Measurements from ENCODE around the gene RUNDC3A. TPM values are rescaled to one million over a fixed set of nuclear protein-coding genes. Genes with fewer than 3 reads are reported as not detected.

RUNDC3A gene
- total and polyA plus RNA-seq, 2 of the 13 experiments (the other 11 are each of a cell fraction or from before 2014, with no cell fraction given), result 0.25 TPM; not detected in 1

DNA sequence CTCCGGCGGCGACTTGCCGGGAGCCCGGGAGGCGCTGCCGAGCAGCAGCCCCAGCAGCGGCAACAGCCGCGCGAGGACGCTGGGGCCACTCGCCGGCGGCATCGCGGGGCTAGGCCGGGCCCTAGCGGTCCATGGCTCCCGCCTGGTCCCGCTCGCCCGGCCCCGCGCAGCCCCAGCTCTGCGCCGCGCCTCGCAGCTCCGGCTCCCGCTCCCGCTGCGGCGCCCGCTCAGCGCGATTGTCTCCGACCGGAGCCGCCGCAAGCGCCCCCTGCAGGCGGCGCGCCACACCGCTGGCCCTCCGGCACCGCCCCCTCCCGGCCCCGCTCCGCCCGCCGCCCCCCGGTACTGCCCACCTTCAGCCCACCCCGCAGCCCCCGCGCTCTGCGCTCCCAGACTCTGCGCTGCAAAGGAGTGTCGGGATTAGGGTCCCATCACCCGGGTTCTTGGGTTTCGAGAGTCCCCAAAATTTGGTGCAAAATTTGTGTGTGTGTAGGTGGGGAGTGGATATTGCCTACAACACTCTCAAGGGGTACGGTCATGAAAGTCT, 55.3 kb downstream of the RUNDC3A start, which contains the start of gene FAM171A2 (continued):
- TF ChIP-seq MYC (CRISPR knock-in tag; IDR thresholded peaks at IDR 0.05; ENCODE audit: borderline replicate concordance) (0 out of 2 replicates have a peak, but pooled peaks have one; percentile 17), SAP130 (CRISPR knock-in tag; IDR thresholded peaks at IDR 0.05; ENCODE audit: low read depth) (peak; percentile 39; the same call in 1 of the 2 replicates), ZNF101 (CRISPR knock-in tag; IDR thresholded peaks at IDR 0.05; ENCODE audit: borderline replicate concordance, low read depth) (no peak), RAD21 (CRISPR knock-in tag; IDR thresholded peaks at IDR 0.05) (peak; percentile 77), MYNN (CRISPR knock-in tag; IDR thresholded peaks at IDR 0.05; ENCODE audit: low read depth) (no peak), ARNT2 (CRISPR knock-in tag; IDR thresholded peaks at IDR 0.05; ENCODE audit: low read depth) (peak; percentile 88; the same call in 1 of the 2 replicates), NR3C1 (CRISPR knock-in tag; IDR thresholded peaks at IDR 0.05) (no peak), ZNF501 (CRISPR knock-in tag; IDR thresholded peaks at IDR 0.05) (no peak), SMARCE1 (IDR thresholded peaks at IDR 0.05; ENCODE audit: borderline replicate concordance) (no peak), NFATC3 (CRISPR knock-in tag; IDR thresholded peaks at IDR 0.05) (no peak), ZNF766 (CRISPR knock-in tag; IDR thresholded peaks at IDR 0.05; ENCODE audit: borderline replicate concordance) (no peak), AGO2 (optimal IDR thresholded peaks at IDR 0.05; ENCODE audit: low read depth, low read length) (no peak), HNRNPLL (IDR thresholded peaks at IDR 0.05; ENCODE audit: low read depth, low read length, poor library complexity, severe bottlenecking) (peak; percentile 32), ZFY (CRISPR knock-in tag; IDR thresholded peaks at IDR 0.05) (peak; percentile 67), IKZF1 (IDR thresholded peaks at IDR 0.05) (no peak)
- TF ChIP-seq, protein P1, sequence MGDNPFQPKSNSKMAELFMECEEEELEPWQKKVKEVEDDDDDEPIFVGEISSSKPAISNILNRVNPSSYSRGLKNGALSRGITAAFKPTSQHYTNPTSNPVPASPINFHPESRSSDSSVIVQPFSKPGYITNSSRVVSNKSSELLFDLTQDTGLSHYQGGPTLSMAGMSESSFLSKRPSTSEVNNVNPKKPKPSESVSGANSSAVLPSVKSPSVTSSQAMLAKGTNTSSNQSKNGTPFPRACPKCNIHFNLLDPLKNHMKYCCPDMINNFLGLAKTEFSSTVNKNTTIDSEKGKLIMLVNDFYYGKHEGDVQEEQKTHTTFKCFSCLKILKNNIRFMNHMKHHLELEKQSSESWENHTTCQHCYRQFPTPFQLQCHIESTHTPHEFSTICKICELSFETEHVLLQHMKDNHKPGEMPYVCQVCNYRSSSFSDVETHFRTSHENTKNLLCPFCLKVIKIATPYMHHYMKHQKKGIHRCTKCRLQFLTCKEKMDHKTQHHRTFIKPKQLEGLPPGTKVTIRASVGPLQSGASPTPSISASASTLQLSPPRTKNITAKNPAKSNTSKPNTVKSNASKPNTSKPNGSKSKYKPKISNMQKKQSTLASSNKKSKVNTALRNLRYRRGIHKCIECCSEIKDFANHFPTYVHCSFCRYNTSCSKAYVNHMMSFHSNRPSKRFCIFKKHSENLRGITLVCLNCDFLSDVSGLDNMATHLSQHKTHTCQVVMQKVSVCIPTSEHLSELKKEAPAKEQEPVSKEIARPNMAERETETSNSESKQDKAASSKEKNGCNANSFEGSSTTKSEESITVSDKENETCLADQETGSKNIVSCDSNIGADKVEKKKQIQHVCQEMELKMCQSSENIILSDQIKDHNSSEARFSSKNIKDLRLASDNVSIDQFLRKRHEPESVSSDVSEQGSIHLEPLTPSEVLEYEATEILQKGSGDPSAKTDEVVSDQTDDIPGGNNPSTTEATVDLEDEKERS (CRISPR knock-in tag; IDR thresholded peaks at IDR 0.05), result no peak
- TF ChIP-seq, protein P2, sequence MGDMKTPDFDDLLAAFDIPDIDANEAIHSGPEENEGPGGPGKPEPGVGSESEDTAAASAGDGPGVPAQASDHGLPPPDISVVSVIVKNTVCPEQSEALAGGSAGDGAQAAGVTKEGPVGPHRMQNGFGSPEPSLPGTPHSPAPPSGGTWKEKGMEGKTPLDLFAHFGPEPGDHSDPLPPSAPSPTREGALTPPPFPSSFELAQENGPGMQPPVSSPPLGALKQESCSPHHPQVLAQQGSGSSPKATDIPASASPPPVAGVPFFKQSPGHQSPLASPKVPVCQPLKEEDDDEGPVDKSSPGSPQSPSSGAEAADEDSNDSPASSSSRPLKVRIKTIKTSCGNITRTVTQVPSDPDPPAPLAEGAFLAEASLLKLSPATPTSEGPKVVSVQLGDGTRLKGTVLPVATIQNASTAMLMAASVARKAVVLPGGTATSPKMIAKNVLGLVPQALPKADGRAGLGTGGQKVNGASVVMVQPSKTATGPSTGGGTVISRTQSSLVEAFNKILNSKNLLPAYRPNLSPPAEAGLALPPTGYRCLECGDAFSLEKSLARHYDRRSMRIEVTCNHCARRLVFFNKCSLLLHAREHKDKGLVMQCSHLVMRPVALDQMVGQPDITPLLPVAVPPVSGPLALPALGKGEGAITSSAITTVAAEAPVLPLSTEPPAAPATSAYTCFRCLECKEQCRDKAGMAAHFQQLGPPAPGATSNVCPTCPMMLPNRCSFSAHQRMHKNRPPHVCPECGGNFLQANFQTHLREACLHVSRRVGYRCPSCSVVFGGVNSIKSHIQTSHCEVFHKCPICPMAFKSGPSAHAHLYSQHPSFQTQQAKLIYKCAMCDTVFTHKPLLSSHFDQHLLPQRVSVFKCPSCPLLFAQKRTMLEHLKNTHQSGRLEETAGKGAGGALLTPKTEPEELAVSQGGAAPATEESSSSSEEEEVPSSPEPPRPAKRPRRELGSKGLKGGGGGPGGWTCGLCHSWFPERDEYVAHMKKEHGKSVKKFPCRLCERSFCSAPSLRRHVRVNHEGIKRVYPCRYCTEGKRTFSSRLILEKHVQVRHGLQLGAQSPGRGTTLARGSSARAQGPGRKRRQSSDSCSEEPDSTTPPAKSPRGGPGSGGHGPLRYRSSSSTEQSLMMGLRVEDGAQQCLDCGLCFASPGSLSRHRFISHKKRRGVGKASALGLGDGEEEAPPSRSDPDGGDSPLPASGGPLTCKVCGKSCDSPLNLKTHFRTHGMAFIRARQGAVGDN (CRISPR knock-in tag; IDR thresholded peaks at IDR 0.05), result peak; percentile 70; the same call in 1 of the 2 replicates
- TF ChIP-seq, protein P3, sequence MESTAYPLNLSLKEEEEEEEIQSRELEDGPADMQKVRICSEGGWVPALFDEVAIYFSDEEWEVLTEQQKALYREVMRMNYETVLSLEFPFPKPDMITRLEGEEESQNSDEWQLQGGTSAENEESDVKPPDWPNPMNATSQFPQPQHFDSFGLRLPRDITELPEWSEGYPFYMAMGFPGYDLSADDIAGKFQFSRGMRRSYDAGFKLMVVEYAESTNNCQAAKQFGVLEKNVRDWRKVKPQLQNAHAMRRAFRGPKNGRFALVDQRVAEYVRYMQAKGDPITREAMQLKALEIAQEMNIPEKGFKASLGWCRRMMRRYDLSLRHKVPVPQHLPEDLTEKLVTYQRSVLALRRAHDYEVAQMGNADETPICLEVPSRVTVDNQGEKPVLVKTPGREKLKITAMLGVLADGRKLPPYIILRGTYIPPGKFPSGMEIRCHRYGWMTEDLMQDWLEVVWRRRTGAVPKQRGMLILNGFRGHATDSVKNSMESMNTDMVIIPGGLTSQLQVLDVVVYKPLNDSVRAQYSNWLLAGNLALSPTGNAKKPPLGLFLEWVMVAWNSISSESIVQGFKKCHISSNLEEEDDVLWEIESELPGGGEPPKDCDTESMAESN (CRISPR knock-in tag; conservative IDR thresholded peaks at IDR 0.05), result 0 out of 2 replicates have a peak, but pooled peaks have one; percentile 36
